ENCODE data around the gene ZCCHC17.
"Not testable (repeated sequence)": the region's sequence is repeated elsewhere in the genome, so short reads cannot be mapped to it uniquely, and the experiment has no call there.

The ZCCHC17 gene, protein sequence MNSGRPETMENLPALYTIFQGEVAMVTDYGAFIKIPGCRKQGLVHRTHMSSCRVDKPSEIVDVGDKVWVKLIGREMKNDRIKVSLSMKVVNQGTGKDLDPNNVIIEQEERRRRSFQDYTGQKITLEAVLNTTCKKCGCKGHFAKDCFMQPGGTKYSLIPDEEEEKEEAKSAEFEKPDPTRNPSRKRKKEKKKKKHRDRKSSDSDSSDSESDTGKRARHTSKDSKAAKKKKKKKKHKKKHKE

GRCh38 chr1:31296486-31297276, at the start of gene ZCCHC17, which contains the start of gene SNRNP40:
Gene ZCCHC17, plus strand, starts transcription at chr1:31297032. Its CDS starts 13,067 bp downstream, at chr1:31310099.
Gene SNRNP40, minus strand, starts transcription at chr1:31296788. Its CDS starts 37 bp downstream, at chr1:31296751.
- DNase-seq, result peak; percentile 89

DNA sequence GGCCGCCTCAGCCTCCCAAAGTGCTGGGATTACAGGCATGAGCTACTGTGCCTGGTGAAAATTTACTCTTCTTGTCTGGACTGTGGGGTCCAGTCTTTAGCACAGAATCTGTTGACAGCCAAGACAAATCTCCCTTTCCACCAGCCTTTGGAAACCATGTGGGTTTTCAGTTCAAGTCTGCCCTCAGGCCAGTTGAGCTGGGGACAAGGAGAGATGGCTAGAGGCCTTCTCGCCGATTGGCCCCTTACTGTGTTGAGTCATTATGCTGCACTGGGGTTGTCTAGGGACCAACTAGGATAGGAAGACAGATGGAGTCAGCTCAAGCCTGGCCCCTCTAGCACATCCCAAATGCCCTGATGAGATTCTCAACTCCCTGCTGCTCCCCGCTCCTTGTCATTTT, 48.6 kb upstream of the ZCCHC17 start:
- DNase-seq, result no peak

- DNase-seq, result no peak
These were observed 47.0 kb upstream of the ZCCHC17 start for GRCh38 chr1:31249854-31250253.

DNA sequence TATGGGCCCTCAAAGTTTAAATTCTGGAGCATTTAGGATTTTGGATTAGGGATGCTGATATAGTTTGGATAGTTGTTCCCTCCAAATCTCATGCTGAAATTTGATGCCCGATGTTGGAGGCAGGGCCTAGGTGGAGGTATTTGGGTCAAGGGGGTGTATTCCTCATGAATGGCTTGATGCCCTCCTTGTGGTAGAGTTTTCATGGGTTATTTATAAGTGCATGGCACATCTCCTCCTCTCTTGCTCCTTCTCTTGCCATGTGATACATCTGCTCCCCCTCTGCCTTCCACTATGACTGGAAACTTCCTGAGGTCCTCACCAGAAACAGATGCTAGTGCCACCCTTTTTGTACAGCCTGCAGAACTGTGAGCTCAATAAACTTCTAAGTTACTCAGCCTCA, 39.6 kb upstream of the ZCCHC17 start:
- DNase-seq, result no peak

GRCh38 chr1:31258581-31258980, 38.3 kb upstream of the ZCCHC17 start:
- no peak for DNase-seq

- no peak for DNase-seq
These were observed 37.1 kb upstream of the ZCCHC17 start for GRCh38 chr1:31259746-31260145.

- no peak for DNase-seq
These were observed 34.9 kb upstream of the ZCCHC17 start for GRCh38 chr1:31261916-31262315.

DNA sequence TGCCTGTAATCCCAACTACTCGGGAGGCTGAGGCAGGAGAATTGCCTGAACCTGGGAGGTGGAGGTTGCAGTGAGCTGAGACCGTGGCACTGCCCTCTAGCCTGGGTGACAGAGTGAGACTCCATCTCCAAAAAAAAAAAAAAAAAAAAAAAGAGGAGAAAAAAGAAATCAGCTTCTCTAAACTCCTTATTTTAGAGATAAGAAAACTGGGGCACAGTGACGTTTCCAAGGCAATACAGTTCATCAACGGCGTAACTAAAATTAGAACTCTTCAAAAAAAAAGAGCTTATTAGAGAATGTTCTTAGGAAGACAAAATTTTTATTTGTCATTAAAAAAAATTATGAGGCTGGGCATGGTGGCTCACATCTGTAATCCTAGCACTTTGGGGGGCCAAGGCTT, 34.4 kb upstream of the ZCCHC17 start:
- DNase-seq, result not testable (repeated sequence)

GRCh38 chr1:31263408-31263807, 33.4 kb upstream of the ZCCHC17 start:
- DNase-seq, result no peak

DNA sequence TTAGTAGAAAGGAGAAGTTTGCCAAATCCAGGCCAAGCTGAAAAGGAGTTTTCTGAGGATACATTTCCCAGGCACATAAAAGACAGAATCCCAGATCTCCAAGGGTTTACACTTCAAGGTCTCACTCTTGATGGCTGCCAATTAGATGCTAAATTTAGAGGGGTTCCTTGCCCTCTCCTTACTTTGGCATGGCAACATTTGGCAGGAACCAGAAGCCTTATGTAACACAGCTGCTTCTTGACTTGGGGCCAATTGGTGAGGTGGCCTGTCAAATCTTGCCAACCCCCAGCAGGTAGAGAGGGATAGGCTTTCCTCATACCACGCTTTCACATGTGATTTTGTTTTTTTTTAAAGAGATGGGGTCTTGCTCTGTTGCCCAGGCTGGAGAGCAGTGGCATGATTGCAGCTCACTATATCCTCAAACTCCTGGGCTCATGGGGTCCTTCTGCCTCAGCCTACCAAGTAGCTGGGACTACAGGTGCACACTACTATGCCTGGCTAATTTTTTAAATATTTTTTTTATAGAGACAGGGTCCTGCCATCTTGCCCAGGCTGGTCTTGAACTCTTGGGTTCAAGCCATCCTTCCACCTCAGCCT, 31.9 kb upstream of the ZCCHC17 start:
- DNase-seq, result no peak

- no peak for DNase-seq
These were observed 30.3 kb upstream of the ZCCHC17 start for GRCh38 chr1:31266547-31266946.

DNA sequence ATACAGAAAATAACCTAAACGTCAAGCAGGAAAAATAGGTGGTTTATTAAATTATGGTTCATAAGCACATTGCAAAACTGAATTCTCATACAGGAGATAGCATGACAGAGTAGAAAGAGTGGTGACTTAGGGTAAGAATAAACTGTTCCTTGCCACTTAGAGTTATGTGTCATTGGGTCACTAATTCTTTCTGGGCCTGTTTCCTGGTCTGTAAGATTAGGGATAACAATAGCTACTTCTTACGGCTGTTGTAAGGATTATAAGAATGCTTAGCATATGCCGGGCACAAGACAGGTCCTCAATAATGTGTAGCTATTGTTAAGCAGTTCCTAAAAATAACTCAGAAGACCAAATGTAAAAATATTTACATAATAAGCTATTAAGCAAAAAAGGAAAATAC, 24.5 kb upstream of the ZCCHC17 start:
- no peak for DNase-seq

- no peak for DNase-seq
These were observed 23.2 kb upstream of the ZCCHC17 start for GRCh38 chr1:31273619-31274018.

DNA sequence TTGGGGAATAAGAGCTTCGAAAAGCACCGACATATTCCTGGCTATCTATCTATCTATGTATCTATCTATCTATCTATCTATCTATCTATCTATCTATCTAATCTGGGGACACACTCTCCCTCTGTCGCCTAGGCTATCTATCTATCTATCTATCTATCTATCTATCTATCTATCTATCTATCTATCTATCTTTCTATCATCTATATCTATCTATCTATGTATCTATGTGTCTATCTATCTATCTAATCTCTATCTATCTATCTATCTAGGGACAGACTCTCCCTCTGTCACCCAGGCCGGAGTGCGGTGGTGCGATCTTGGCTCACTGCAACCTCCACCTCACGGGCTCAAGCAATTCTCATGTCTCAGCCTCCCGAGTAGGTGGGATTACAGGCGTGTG, 14.4 kb upstream of the ZCCHC17 start:
- not testable (repeated sequence) for DNase-seq

GRCh38 chr1:31287791-31288190, 9.0 kb upstream of the ZCCHC17 start:
- not testable (repeated sequence) for DNase-seq

DNA sequence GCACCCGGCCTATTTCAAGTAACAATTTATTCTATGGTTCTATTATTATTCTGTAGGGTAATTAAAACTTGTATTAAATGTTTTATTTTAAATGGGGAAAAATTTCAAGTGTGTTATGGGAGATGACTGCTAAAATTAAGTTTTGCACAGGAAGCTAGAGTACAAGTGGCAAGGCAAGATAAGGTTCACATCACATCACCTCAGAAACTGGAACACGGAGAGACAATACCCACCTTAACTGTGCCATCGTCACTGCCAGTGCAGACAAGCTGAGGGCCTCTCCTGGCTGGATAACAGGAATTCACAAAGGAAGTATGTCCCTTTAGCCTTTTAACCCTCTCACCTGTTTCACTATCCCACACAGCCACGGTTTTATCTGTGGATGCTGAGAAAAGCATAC, 7.8 kb upstream of the ZCCHC17 start:
- no peak for DNase-seq

GRCh38 chr1:31295874-31296485, 852 bp upstream of the ZCCHC17 start:
- no peak for DNase-seq

DNA sequence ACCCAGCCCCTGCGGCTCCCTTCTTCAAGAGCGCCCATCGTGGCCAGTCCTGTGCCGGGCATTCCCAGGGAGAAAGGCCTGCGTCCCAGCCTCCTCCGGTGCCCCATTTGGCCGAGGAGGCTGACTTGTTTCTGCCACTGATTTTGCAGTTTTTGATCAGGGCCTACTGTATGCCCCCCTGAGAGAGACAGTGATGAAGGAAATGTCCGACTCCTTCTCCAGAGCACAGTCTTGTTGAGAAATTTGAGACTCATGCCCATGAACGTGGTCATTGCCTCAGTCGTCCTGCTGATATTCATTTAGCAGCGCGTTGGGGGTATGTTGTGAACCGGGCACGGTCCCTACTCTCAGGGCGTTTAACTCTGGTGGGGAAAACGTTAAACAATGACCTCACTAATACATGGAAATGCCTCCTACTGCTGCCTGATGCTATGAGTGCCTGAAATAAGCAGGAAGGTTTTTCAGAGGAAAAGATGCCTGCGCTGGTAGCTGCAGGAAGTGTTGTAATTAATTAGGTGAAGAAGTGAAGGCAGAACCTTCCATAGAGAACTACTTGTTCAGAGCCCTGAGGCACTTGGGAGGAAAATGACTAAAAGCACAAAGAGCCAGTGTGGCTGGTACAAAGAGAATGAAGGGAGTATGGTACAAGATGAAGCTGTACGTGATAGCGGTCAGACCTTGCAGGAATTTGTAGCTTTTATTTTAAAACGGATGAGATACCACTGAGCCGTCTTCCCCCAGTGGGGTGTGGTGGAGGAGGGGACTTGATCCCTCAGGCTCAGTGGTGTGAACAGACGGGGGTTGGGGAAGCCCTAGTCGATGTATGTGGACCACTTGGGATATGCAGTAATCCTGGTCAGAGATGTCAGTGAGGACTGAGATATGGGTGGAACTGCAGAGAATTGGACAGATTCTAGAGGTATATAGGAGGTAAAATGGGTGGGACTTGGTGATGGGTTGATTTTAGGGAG, 730 bp downstream of the ZCCHC17 start:
- no peak for DNase-seq

GRCh38 chr1:31299365-31299764, 2.5 kb downstream of the ZCCHC17 start:
- DNase-seq, result no peak

DNA sequence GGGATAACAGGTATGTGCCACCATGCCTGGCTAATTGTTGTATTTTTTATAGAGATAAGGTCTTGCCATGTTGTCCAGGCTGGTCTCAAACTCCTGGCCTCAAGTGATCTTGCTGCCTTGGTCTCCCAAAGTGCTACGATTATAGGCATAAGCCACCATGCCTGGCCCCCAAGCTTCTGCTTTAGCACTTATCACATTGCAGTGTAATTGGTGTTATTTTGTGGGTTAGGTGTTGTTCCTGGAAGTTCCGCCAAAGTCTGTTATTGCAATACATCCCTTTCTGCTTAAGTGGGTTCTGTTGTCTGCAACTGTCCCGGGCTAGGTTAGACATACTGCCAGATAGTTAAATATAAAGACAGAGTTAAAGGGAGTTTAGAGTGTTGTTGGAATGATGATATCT, 3.4 kb downstream of the ZCCHC17 start:
- no peak for DNase-seq

DNA sequence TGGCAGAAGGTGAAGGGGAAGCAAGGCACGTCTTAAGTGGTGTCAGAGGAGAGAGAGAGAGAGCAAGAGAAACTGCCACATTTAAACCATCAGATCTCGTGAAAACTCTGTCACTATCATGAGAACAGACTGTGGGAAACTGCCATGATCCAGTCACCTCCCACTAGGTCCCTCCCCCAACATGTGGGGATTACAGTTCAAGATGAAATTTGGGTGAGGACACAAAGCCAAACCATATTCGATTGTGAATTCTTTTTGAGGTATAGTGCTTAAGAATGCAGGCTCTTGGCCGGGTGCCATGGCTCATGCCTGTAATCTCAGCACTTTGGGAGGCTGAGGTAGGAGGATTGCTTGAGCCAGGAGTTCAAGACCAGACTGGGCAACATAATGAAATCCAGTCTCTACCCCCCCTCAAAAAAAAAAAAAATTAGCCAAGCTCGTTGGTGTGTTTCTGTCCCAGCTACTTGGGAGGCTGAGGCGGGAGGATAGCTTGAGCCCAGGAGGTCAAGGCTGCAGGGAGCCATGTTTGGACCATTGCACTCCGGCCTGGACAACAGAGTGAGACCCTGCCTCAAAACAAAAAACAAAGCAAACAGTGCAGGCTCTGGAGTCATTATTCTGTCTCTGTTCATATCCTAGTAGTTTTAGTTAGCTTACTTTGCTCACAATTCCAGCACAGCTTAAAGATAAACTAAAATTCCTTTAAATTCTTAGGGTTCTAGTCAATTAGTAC, 6.0 kb downstream of the ZCCHC17 start:
- DNase-seq, result no peak

GRCh38 chr1:31306278-31306677, 9.4 kb downstream of the ZCCHC17 start:
- no peak for DNase-seq
